Caco-2 (cell line): Measurements from ENCODE around the gene CCDC43. TPM values are rescaled to one million over a fixed set of nuclear protein-coding genes. Genes with fewer than 3 reads are reported as not detected.
"Not testable (repeated sequence)": the region's sequence is repeated elsewhere in the genome, so short reads cannot be mapped to it uniquely, and the experiment has no call there.

Experiments
- BruUV-seq: library from RNA; stranded (reverse); fragments of 400-500 nt; replicated peaks from 2 replicates; lab custom pipeline; 2021; lab: Mats Ljungman, UMichigan
- CTCF ChIA-PET: fragments of 300-600 bp; sonication (Branson Sonifier 250); formaldehyde crosslinking; loops from one replicate; lab custom pipeline; 2022; ENCODE audit warnings: antibody characterized with exemption; lab: Charles Lee
- POLR2A ChIA-PET: fragments of 300-600 bp; sonication (Branson Sonifier 250); formaldehyde crosslinking; loops from one replicate; lab custom pipeline; 2022; ENCODE audit warnings: antibody characterized with exemption; lab: Charles Lee
- DNase-seq, 2 experiments: peaks; one replicate each; pipeline versions ENCODE4 v3.0.0 to v3.0.0-alpha.2; 2020 to 2022
- H3K27me3 ChIP-seq: replicated peaks from 2 replicates; pipeline ENCODE4 v1.6.0; 2011; ENCODE audit warnings: low read length; ENCODE audit not compliant: control insufficient read depth, insufficient read depth
- H3K36me3 ChIP-seq: 2 replicates; pipeline ENCODE4 v1.5.1; 2011; ENCODE audit warnings: low read length; ENCODE audit not compliant: control insufficient read depth, insufficient read depth
- H3K4me1 ChIP-seq: fragments of 250-450 bp; sonication (Bioruptor Pico); 2 replicates; pipeline ENCODE4 v1.5.1; 2020; ENCODE audit warnings: mild to moderate bottlenecking
- H3K4me3 ChIP-seq: 2 replicates; pipeline ENCODE4 v1.5.1; 2011; ENCODE audit warnings: low read depth, mild to moderate bottlenecking, control low read depth, low read length
- H3K9me3 ChIP-seq: fragments of 250-450 bp; sonication (Bioruptor Pico); 2 replicates; pipeline ENCODE4 v1.5.1; 2020; ENCODE audit warnings: mild to moderate bottlenecking, moderate library complexity
- H3K27ac Mint-ChIP-seq: one replicate; pipeline ENCODE4 v1.8.0; 2022; ENCODE audit warnings: mixed read lengths; ENCODE audit not compliant: unreplicated experiment
- H3K27me3 Mint-ChIP-seq: one replicate; pipeline ENCODE4 v1.8.0; 2022; ENCODE audit warnings: mixed read lengths; ENCODE audit not compliant: insufficient read depth, unreplicated experiment
- H3K36me3 Mint-ChIP-seq: one replicate; pipeline ENCODE4 v1.8.0; 2022; ENCODE audit warnings: mild to moderate bottlenecking, mixed read lengths; ENCODE audit not compliant: insufficient read depth, unreplicated experiment
- H3K4me1 Mint-ChIP-seq: one replicate; pipeline ENCODE4 v1.8.0; 2022; ENCODE audit warnings: low read depth, mixed read lengths; ENCODE audit not compliant: unreplicated experiment
- H3K4me3 Mint-ChIP-seq: one replicate; pipeline ENCODE4 v1.8.0; 2022; ENCODE audit warnings: mild to moderate bottlenecking, moderate library complexity, mixed read lengths; ENCODE audit not compliant: unreplicated experiment
- H3K9me3 Mint-ChIP-seq: one replicate; pipeline ENCODE4 v1.8.0; 2022; ENCODE audit warnings: mixed read lengths; ENCODE audit not compliant: unreplicated experiment
- intact Hi-C: fragments of 100-400 bp; cut with micrococcal nuclease; formaldehyde crosslinking; loops from one replicate; pipeline ENCODE4 v1.10.0; 2022; ENCODE audit not compliant: unreplicated experiment
- total RNA-seq: library from RNA; stranded (reverse); gene quantifications from 2 replicates; pipeline ENCODE4 v1.2.3, GENCODE V29; 2022
- TF ChIP-seq, protein P1 (sequence below), 2 experiments: fragments of 200-600 bp in 1 of 2; IDR thresholded peaks; 1 replicate in 1 of 2; 2 replicates in 1 of 2; pipeline versions ENCODE4 v1.5.1 to v1.8.0; 2011 to 2022; ENCODE audit warnings: antibody characterized with exemption in 1 of 2, control low read depth in 1 of 2, inconsistent platforms in 1 of 2, low read depth in 1 of 2, low read length in 1 of 2, mild to moderate bottlenecking in 1 of 2, moderate library complexity in 1 of 2; ENCODE audit not compliant: insufficient read depth in 1 of 2, severe bottlenecking in 1 of 2, unreplicated experiment in 1 of 2

Gene CCDC43
- total RNA-seq, 1 experiment from 2014 or later, result 54.3 TPM

DNA sequence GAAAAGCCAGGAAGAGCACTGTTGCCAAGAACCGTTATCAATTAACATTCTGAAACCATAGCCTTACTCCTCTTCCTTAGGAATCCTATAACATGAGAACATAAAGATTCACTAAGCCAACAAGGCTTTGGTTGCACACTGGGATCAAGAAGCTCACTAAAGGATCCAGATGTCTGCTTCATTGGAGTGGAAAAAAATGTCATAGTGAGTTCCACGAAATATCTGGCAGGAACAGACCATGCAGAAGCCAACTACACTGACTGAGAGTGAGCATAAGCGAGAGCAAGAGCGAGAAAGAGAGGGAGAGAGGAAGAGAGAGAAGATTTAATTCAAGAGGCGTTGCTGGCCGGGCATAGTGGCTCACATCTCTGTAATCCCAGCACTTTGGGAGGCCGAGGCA lies 46.7 kb downstream of the CCDC43 start:
- H3K9me3 Mint-ChIP-seq, result no peaks in the 10 kb centered on the region
- Histone ChIP-seq H3K27me3 (no peaks in the 10 kb centered on the region), H3K4me3 (no peak overlapping the region), H3K9me3 (no peaks in the 10 kb centered on the region), H3K4me1 (no peaks in the 10 kb centered on the region), H3K36me3 (no peaks in the 10 kb centered on the region)
- intact Hi-C loops, result no loop called here
- no peak overlapping the region for H3K27ac Mint-ChIP-seq
- no peaks in the 10 kb centered on the region for H3K36me3 Mint-ChIP-seq
- BruUV-seq, result no TSS peak
- no peak for DNase-seq
- POLR2A ChIA-PET, result no interaction called here
- CTCF ChIA-PET, result no interaction called here
- H3K4me1 Mint-ChIP-seq, result no peaks in the 10 kb centered on the region
- H3K27me3 Mint-ChIP-seq, result no peaks in the 10 kb centered on the region
- TF ChIP-seq, protein P1, sequence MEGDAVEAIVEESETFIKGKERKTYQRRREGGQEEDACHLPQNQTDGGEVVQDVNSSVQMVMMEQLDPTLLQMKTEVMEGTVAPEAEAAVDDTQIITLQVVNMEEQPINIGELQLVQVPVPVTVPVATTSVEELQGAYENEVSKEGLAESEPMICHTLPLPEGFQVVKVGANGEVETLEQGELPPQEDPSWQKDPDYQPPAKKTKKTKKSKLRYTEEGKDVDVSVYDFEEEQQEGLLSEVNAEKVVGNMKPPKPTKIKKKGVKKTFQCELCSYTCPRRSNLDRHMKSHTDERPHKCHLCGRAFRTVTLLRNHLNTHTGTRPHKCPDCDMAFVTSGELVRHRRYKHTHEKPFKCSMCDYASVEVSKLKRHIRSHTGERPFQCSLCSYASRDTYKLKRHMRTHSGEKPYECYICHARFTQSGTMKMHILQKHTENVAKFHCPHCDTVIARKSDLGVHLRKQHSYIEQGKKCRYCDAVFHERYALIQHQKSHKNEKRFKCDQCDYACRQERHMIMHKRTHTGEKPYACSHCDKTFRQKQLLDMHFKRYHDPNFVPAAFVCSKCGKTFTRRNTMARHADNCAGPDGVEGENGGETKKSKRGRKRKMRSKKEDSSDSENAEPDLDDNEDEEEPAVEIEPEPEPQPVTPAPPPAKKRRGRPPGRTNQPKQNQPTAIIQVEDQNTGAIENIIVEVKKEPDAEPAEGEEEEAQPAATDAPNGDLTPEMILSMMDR (IDR thresholded peaks at IDR 0.05; ENCODE audit: insufficient read depth in 1 of 2, low read depth in 1 of 2, low read length in 1 of 2, severe bottlenecking in 1 of 2, unreplicated experiment in 1 of 2), result no peak
- no peak overlapping the region for H3K4me3 Mint-ChIP-seq

DNA sequence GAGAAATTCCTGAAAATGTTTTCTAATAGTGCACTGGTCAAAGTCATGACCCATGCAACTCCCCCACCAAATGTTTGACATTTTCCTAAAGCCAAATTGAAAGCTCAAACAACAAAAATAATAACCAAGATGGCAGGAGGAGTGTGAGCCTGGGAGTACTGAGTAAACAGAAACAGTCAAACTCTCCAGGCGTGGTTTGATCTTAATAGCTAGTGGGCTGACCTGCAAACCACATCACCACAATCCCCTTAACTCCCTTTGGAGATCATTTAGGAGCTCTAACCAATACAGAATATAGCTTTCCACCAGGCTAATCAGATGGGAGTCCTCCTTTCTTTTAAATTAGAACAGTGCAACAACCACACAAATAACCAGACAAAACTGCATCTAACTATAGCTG lies 52.5 kb downstream of the CCDC43 start:
- BruUV-seq, result no TSS peak
- H3K9me3 Mint-ChIP-seq, result no peaks in the 10 kb centered on the region
- Histone ChIP-seq H3K27me3 (no peaks in the 10 kb centered on the region), H3K4me1 (no peaks in the 10 kb centered on the region), H3K36me3 (no peaks in the 10 kb centered on the region), H3K4me3 (no peak overlapping the region), H3K9me3 (no peaks in the 10 kb centered on the region)
- TF ChIP-seq, protein P1 (IDR thresholded peaks at IDR 0.05; ENCODE audit: insufficient read depth in 1 of 2, low read depth in 1 of 2, low read length in 1 of 2, severe bottlenecking in 1 of 2, unreplicated experiment in 1 of 2), result no peak
- H3K4me1 Mint-ChIP-seq, result no peaks in the 10 kb centered on the region
- H3K4me3 Mint-ChIP-seq, result no peak overlapping the region
- ChIA-PET CTCF (interaction anchor here (1.2 kb wide), 1 partner anchor 103 kb away, joined by 8 read pairs; no protein-coding TSS in a partner anchor), POLR2A (interaction anchor here (0.6 kb wide), 1 partner anchor 80 kb away, joined by 3 read pairs; no protein-coding TSS in a partner anchor)
- H3K36me3 Mint-ChIP-seq, result no peaks in the 10 kb centered on the region
- H3K27ac Mint-ChIP-seq, result no peak overlapping the region
- intact Hi-C loops, result loop anchor here (5.0 kb wide), 1 partner anchor 235 kb away; no protein-coding TSS in a partner anchor
- no peak for DNase-seq
- no peaks in the 10 kb centered on the region for H3K27me3 Mint-ChIP-seq

- Mint-ChIP-seq H3K4me1 (no peaks in the 10 kb centered on the region), H3K9me3 (no peaks in the 10 kb centered on the region), H3K36me3 (no peaks in the 10 kb centered on the region), H3K27ac (no peak overlapping the region), H3K4me3 (no peak overlapping the region), H3K27me3 (no peaks in the 10 kb centered on the region)
- Histone ChIP-seq H3K4me1 (no peaks in the 10 kb centered on the region), H3K36me3 (no peaks in the 10 kb centered on the region), H3K4me3 (no peak overlapping the region), H3K27me3 (no peaks in the 10 kb centered on the region), H3K9me3 (no peaks in the 10 kb centered on the region)
- BruUV-seq, result no TSS peak
- peak in 1 of 2 experiments; percentile 53 for DNase-seq
- intact Hi-C loops, result loop anchor here (1.0 to 5.0 kb wide), 2 partner anchors 103 to 234 kb away; no protein-coding TSS in a partner anchor
- POLR2A ChIA-PET, result no interaction called here
- CTCF ChIA-PET, result interaction anchor here (1.2 kb wide), 1 partner anchor 103 kb away, joined by 8 read pairs; no protein-coding TSS in a partner anchor
- TF ChIP-seq, protein P1 (IDR thresholded peaks at IDR 0.05; ENCODE audit: insufficient read depth in 1 of 2, low read depth in 1 of 2, low read length in 1 of 2, severe bottlenecking in 1 of 2, unreplicated experiment in 1 of 2), result peak; percentile 42 to 51
These were observed 53.0 kb downstream of the CCDC43 start for GRCh38 chr17:44636562-44636961.

DNA sequence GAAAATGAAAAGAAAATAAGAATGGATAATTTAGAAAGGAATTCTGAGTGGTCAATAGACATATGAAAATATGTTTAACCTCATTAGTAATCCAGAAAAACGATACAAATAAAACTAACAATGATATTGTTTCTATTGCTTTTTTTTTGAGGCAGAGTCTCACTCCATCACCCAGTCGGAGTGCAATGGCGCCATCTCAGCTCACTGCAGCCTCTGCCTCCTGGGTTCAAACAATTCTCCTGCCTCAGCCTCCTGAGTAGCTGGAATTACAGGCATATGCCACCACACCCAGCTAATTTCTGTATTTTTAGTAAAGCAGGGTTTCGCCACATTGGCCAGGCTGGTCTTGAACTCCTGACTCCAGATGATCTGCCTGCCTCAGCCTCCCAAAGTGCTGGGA lies 55.2 kb downstream of the CCDC43 start:
- H3K4me1 ChIP-seq, H3K9me3 ChIP-seq, H3K27me3 ChIP-seq, H3K4me3 ChIP-seq, DNase-seq, H3K36me3 Mint-ChIP-seq, BruUV-seq, POLR2A ChIA-PET, H3K27ac Mint-ChIP-seq, H3K36me3 ChIP-seq, H3K4me3 Mint-ChIP-seq, H3K4me1 Mint-ChIP-seq, H3K9me3 Mint-ChIP-seq, H3K27me3 Mint-ChIP-seq: not testable (repeated sequence)
- CTCF ChIA-PET, result interaction anchor here (0.9 to 2.0 kb wide), 2 partner anchors 101 to 102 kb away, joined by 3 to 7 read pairs; no protein-coding TSS in a partner anchor
- intact Hi-C loops, result loop anchor here (5.0 kb wide), 1 partner anchor 47 kb away; no protein-coding TSS in a partner anchor
